Activated CD8-positive, alpha-beta memory T cell treated with anti-CD3 and anti-CD28 coated beads, Interleukin-2, amount 50 U/mL, for 1 hour (primary cell): ENCODE results near the gene SLC35D3.
"Not testable (repeated sequence)": the region's sequence is repeated elsewhere in the genome, so short reads cannot be mapped to it uniquely, and the experiment has no call there.

Experiments
- DNase-seq: peaks from one replicate; pipeline ENCODE4 v3.0.0-alpha.2; 2020; ENCODE audit errors: extremely low read depth

SLC35D3 gene

DNA sequence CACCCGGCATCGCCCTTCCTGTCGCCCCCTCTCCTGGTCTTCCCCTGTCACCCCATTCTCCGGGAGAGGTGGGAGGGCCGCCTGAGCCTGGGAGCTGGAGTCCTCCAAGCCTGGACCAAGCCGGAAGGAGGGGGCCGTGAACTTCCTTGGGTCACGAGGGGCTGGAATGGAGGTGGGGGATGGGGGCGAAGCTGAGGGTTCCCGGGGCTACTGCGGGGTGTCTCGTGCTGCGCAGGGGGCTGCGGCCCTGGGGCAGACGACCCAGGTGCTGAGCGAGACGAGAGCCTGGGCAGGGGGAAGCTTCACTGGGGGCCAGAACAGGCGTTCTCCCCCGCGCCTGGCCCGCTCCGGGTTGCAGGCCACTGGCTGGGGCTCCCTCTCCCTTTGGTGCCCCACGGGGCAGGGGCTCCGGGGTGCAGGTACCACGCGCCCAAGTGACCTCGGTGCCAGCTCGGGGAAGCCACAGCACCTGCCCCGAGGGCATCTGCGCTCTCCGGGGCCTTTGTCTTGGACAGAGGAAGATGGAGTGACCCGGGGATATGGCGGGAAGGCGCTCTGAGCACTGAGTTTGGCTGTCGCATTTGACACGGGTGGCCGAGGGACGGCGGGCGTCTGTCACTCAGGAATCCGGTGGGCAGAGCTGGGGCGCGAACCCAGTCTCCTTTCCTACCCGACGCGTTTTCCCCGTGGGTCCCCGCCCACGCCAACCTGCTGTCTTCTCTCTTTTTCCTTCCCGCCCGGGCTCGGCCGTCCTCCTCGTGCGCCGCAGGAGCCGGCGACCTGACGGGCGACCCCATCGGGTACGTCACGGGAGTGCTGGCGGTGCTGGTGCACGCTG is 1.2 kb downstream of the SLC35D3 start:
- DNase-seq, result no peak

- DNase-seq, result no peak
Observed at GRCh38 chr6:136923954-136924673, 2.0 kb downstream of the SLC35D3 start.

DNA sequence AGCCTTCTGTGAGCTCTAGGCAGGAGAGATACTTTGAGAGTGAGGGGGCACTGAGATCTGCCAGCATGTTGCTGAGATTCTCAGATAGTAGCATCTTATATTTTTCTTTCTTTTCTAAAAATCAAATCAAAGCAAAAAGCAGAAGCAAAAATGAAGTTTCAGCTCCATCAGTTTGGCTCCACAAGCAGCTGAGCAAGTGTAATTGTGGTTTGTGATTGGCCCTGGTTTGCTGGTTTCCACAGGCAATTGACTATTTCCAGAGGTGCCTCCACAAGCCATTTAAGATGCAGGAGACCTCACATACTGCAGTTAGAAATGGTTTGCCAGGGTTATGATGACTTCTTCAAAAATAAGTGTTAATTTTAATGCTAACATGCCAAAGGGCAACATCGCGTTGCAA is 4.3 kb downstream of the SLC35D3 start:
- DNase-seq, result no peak

DNA sequence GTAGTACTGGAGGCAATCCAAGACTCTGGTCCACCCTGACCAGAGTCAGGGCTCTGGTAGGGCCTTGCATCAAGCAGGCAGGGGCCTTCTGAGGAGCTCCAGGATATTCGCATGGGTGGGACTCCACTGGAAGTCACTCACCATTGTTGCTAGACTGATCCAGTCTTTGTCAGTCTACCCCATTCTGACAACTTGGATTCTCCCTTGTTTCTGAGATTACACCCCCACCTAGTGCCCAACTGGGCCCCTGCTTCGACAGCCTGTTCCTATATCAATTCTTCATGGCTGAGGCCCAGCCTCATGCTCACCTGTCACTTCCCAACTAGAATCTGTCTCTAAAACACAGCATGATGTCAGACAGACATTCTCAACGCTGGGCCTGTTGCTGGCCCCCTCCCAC is 5.2 kb downstream of the SLC35D3 start:
- DNase-seq, result no peak

DNA sequence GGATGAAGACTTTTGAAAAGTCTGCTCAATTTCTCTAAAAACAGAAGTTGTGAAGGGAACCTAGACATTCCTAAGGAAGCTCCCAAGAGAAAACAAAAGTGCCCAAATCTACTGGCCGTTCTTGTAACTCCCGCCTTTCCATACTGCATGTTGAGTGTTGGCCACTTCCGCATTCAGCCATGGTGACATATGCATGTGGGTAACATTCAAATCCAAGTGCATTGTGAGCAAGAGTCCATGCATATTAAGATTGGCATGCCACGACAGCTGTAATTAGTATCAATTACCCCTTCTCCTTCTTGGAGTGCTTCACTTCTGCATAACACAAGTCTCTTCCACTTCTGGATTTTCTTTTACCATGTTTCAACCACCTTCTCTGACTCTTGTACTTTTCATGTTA is 8.4 kb downstream of the SLC35D3 start:
- no peak for DNase-seq

- DNase-seq, result no peak
Observed at GRCh38 chr6:136932599-136932998, 10.5 kb downstream of the SLC35D3 start.

- no peak for DNase-seq
Observed at GRCh38 chr6:136945072-136945471, 23.0 kb downstream of the SLC35D3 start.

DNA sequence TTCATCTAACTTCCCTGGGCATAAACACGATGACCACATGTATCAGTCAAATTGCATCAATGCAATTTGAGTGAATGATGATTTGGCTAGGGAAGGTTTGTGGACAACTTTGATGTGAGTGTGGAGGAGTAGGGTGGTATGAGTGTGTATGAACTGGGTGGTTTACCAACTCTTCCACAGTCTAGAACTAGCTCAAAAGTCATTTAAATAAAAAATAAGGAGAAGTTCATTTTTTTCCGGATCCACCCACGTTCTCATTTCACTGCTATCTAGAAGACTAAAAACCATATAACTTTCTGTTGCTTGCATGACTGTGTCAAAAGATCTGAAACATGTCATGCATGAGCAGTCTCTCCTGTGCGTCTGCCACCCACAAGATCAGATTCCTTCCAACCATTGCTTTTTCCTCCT is 23.6 kb downstream of the SLC35D3 start:
- no peak for DNase-seq

- DNase-seq, result no peak
Observed at GRCh38 chr6:136947037-136947436, 24.9 kb downstream of the SLC35D3 start.

GRCh38 chr6:136949957-136950356 is 27.9 kb downstream of the SLC35D3 start:
- DNase-seq, result not testable (repeated sequence)

- DNase-seq, result no peak
Observed at GRCh38 chr6:136950436-136951126, 28.5 kb downstream of the SLC35D3 start.

DNA sequence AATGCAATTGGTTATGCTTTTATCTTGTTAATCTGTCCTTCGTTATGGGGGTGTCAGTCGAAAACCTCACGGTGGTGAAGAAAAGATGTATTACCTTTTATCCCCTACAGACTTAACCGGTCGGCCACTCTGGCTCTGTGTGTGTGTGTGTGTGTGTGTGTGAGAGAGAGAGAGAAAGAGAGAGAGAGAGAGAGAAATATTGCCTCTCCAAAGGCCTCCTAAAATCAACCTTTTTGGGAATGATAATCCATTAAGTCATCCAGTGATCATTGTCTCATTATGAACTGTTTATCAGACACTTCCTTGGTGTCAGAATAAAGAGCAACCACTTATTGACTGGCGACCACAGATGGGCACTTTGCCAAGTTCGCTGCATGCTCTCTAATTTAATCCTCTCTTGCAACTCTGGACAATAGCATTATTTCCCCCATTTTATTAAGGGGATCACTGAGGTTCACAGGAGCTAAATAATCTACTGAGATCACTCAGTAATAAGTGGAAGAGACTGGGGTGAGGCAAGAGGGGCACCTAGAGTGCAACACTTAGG is 30.7 kb downstream of the SLC35D3 start:
- DNase-seq, result no peak

DNA sequence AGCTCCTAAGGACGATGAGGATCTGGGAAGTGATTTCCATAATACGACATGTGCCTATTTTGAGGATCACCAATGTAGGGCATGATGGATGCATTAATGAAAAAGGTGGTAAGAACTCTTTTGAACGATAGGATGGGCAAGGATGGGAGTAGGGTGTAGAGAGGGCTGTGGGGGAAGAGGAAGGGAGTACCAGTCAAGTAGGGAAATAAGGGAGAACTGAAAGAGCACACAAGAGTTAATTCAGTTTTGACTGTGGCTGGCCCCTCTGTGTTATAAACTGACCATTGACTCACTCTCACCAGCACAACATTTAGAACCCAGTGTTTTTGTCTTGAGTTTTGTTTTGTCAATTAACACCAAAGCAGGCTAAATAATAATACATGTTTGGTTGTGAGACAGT is 33.0 kb downstream of the SLC35D3 start:
- DNase-seq, result no peak

- no peak for DNase-seq
Observed at GRCh38 chr6:136956590-136957544, 34.8 kb downstream of the SLC35D3 start.

DNA sequence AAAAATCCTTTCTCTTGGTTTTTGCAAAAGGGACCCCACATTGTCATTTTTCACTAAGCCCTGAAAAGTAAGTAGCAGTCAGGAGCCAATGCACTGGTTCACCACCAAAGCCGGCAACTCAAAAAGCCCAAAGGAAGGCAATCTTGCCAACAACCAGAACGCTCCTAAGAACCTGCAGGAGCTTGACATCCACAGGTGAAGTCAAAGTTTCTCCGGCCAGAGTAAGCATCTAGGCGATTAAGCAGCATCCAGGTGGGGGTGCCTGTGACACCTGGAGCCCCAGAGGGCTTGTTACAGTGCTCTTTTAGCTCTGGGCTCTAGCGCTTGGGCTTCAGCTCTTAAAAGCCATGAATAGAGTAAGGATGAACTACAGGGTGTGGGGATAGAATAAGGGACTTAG is 36.1 kb downstream of the SLC35D3 start:
- DNase-seq, result no peak

- no peak for DNase-seq
Observed at GRCh38 chr6:136959471-136959891, 37.4 kb downstream of the SLC35D3 start.

DNA sequence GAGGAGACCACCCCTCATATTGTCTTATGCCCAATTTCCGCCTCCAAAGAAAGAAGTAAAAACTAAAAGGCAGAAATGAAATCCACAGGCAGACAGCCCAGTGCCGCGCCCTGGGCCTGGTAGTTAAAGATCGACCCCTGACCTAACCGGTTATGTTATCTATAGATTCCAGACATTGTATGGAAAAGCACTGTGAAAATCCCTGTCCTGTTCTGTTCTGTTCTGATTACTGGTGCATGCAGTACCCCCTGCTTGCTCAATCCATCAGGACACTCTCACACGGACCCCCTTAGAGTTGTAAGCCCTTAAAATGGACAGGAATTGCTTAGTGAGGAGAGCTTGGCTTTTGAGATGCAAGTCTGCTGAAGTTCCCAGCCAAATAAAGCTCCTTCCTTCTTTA is 37.8 kb downstream of the SLC35D3 start:
- DNase-seq, result not testable (repeated sequence)

DNA sequence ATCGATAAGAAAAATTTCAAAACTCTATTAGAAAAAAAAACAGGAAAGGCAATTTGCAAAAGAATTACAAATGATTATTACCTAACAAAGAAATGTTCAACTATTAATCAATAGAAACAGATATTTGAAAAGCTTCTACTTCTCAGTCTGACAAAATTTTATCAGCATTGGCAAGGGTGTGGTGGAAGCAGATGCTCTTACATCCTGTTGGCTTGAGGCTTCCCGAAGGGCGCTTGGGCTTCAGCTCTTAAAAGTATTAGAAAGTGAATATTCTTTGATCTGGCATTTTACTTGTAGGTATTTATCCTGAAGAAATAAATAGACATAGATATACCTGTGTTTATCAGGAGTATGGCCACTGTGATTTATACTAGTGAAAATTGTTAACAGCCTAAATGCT is 38.7 kb downstream of the SLC35D3 start:
- no peak for DNase-seq

GRCh38 chr6:136961848-136962247 is 39.7 kb downstream of the SLC35D3 start:
- no peak for DNase-seq

- no peak for DNase-seq
Observed at GRCh38 chr6:136962661-136963060, 40.6 kb downstream of the SLC35D3 start.

GRCh38 chr6:136963259-136963658 is 41.2 kb downstream of the SLC35D3 start:
- DNase-seq, result no peak
